Vagina (tissue), 2 donors: ENCODE measurements around the gene PTGR3.

Experiments
- POLR2A ChIP-seq, 2 donors: fragments of 450-650 bp; IDR thresholded peaks; one replicate each; pipeline ENCODE4 v1.6.1; 2017; ENCODE audit warnings: antibody characterized with exemption in 2 of 2, mild to moderate bottlenecking in 2 of 2, moderate library complexity in 2 of 2
- POLR2AphosphoS5 ChIP-seq, 2 donors: sonication (generic); formaldehyde crosslinking; IDR thresholded peaks; one replicate each; pipeline ENCODE4 v1.9.0; 2017; ENCODE audit warnings: antibody characterized with exemption in 2 of 2, mild to moderate bottlenecking in 2 of 2, low read depth in 1 of 2; ENCODE audit not compliant: insufficient read depth in 1 of 2
- TF ChIP-seq, protein P1 (sequence below), 3 experiments: fragments of 450-650 bp in 2 of 3; fragments of 200-600 bp in 1 of 3; sonication (generic) in 1 of 3; IDR thresholded peaks; one replicate each; pipeline ENCODE4 v1.5.1; 2017 to 2019; ENCODE audit warnings: antibody characterized with exemption in 3 of 3, mild to moderate bottlenecking in 2 of 3, moderate library complexity in 2 of 3

DNA sequence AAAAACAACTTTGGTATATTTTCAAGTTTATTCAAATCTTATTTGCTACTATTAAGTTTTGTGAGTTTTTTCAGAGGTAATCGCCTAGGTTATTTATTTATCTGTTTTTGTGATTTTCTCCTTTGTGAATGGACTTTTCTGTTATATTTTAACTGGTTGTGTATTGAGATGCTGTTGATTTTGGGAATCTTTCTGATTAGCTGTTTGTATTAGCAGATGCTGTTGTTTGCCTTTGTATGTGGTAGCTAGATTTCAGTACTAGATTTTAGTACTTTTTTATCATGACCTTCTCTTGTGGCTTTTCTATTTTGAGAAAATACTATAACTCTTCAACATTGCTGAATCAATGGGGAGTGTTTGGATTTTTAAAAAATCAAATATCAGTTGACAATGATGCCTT lies 44.1 kb upstream of the PTGR3 start:
- TF ChIP-seq POLR2AphosphoS5 (IDR thresholded peaks at IDR 0.05; ENCODE audit: insufficient read depth in 1 of 2, low read depth in 1 of 2) (no peak), POLR2A (IDR thresholded peaks at IDR 0.05) (no peak)
- TF ChIP-seq, protein P1, sequence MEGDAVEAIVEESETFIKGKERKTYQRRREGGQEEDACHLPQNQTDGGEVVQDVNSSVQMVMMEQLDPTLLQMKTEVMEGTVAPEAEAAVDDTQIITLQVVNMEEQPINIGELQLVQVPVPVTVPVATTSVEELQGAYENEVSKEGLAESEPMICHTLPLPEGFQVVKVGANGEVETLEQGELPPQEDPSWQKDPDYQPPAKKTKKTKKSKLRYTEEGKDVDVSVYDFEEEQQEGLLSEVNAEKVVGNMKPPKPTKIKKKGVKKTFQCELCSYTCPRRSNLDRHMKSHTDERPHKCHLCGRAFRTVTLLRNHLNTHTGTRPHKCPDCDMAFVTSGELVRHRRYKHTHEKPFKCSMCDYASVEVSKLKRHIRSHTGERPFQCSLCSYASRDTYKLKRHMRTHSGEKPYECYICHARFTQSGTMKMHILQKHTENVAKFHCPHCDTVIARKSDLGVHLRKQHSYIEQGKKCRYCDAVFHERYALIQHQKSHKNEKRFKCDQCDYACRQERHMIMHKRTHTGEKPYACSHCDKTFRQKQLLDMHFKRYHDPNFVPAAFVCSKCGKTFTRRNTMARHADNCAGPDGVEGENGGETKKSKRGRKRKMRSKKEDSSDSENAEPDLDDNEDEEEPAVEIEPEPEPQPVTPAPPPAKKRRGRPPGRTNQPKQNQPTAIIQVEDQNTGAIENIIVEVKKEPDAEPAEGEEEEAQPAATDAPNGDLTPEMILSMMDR (IDR thresholded peaks at IDR 0.05), result no peak
